ENCODE data around the gene HPSE2. TPM values are rescaled to one million over a fixed set of nuclear protein-coding genes. Genes with fewer than 3 reads are reported as not detected.

HPSE2 gene
- total RNA-seq, 1 donor from 2014 or later: under 0.01 TPM

- Histone ChIP-seq H3K27ac (ENCODE audit: low read depth, low read length) (no peak overlapping the region), H3K4me3 (ENCODE audit: low read length in 3 of 3) (no peak overlapping the region), H3K27me3 (ENCODE audit: control insufficient read depth in 3 of 3, insufficient read depth in 3 of 3, low read length in 3 of 3) (no peaks in the 10 kb centered on the region), H3K9me3 (ENCODE audit: control insufficient read depth in 3 of 3, low read length in 3 of 3) (no peaks in the 10 kb centered on the region), H3K4me1 (ENCODE audit: control insufficient read depth in 3 of 3, insufficient read depth in 3 of 3, low read length in 3 of 3) (no peaks in the 10 kb centered on the region), H3K9ac (ENCODE audit: low read depth in 1 of 3, low read length in 3 of 3) (no peak overlapping the region), H3K36me3 (ENCODE audit: control insufficient read depth in 3 of 3, insufficient read depth in 3 of 3, low read length in 3 of 3) (no peaks in the 10 kb centered on the region)
These were observed 292.0 kb downstream of the HPSE2 start for GRCh38 chr10:98943681-98944080.

- no peak overlapping the region for H3K4me3 ChIP-seq (ENCODE audit: low read length in 3 of 3)
- H3K27ac ChIP-seq (ENCODE audit: low read depth, low read length): no peak overlapping the region
- no peaks in the 10 kb centered on the region for H3K27me3 ChIP-seq (ENCODE audit: control insufficient read depth in 3 of 3, insufficient read depth in 3 of 3, low read length in 3 of 3)
- no peaks in the 10 kb centered on the region for H3K36me3 ChIP-seq (ENCODE audit: control insufficient read depth in 3 of 3, insufficient read depth in 3 of 3, low read length in 3 of 3)
- no peaks in the 10 kb centered on the region for H3K9me3 ChIP-seq (ENCODE audit: control insufficient read depth in 3 of 3, low read length in 3 of 3)
- H3K4me1 ChIP-seq (ENCODE audit: control insufficient read depth in 3 of 3, insufficient read depth in 3 of 3, low read length in 3 of 3): no peaks in the 10 kb centered on the region
- no peak overlapping the region for H3K9ac ChIP-seq (ENCODE audit: low read depth in 1 of 3, low read length in 3 of 3)
These were observed 305.9 kb downstream of the HPSE2 start for GRCh38 chr10:98929709-98930108.

- Histone ChIP-seq H3K4me1 (ENCODE audit: control insufficient read depth in 3 of 3, insufficient read depth in 3 of 3, low read length in 3 of 3) (no peaks in the 10 kb centered on the region), H3K27ac (ENCODE audit: low read depth, low read length) (no peak overlapping the region), H3K9ac (ENCODE audit: low read depth in 1 of 3, low read length in 3 of 3) (no peak overlapping the region), H3K27me3 (ENCODE audit: control insufficient read depth in 3 of 3, insufficient read depth in 3 of 3, low read length in 3 of 3) (no peaks in the 10 kb centered on the region), H3K4me3 (ENCODE audit: low read length in 3 of 3) (no peak overlapping the region), H3K9me3 (ENCODE audit: control insufficient read depth in 3 of 3, low read length in 3 of 3) (no peaks in the 10 kb centered on the region), H3K36me3 (ENCODE audit: control insufficient read depth in 3 of 3, insufficient read depth in 3 of 3, low read length in 3 of 3) (no peaks in the 10 kb centered on the region)
These were observed 310.0 kb downstream of the HPSE2 start for GRCh38 chr10:98925651-98926050.

GRCh38 chr10:98924526-98924925 is 311.1 kb downstream of the HPSE2 start:
- Histone ChIP-seq H3K36me3 (ENCODE audit: control insufficient read depth in 3 of 3, insufficient read depth in 3 of 3, low read length in 3 of 3) (no peaks in the 10 kb centered on the region), H3K4me1 (ENCODE audit: control insufficient read depth in 3 of 3, insufficient read depth in 3 of 3, low read length in 3 of 3) (no peaks in the 10 kb centered on the region), H3K9me3 (ENCODE audit: control insufficient read depth in 3 of 3, low read length in 3 of 3) (no peaks in the 10 kb centered on the region)

GRCh38 chr10:98921316-98921715 is 314.3 kb downstream of the HPSE2 start:
- Histone ChIP-seq H3K9ac (ENCODE audit: low read depth in 1 of 3, low read length in 3 of 3) (no peak overlapping the region), H3K27me3 (ENCODE audit: control insufficient read depth in 3 of 3, insufficient read depth in 3 of 3, low read length in 3 of 3) (no peaks in the 10 kb centered on the region), H3K36me3 (ENCODE audit: control insufficient read depth in 3 of 3, insufficient read depth in 3 of 3, low read length in 3 of 3) (no peaks in the 10 kb centered on the region), H3K27ac (ENCODE audit: low read depth, low read length) (no peak overlapping the region), H3K9me3 (ENCODE audit: control insufficient read depth in 3 of 3, low read length in 3 of 3) (no peaks in the 10 kb centered on the region), H3K4me3 (ENCODE audit: low read length in 3 of 3) (no peak overlapping the region), H3K4me1 (ENCODE audit: control insufficient read depth in 3 of 3, insufficient read depth in 3 of 3, low read length in 3 of 3) (no peaks in the 10 kb centered on the region)

More at GRCh38 chr10:98924526-98924925, 311.1 kb downstream of the HPSE2 start:
- Histone ChIP-seq H3K27ac (ENCODE audit: low read depth, low read length) (no peak overlapping the region), H3K27me3 (ENCODE audit: control insufficient read depth in 3 of 3, insufficient read depth in 3 of 3, low read length in 3 of 3) (no peaks in the 10 kb centered on the region), H3K4me3 (ENCODE audit: low read length in 3 of 3) (no peak overlapping the region), H3K9ac (ENCODE audit: low read depth in 1 of 3, low read length in 3 of 3) (no peak overlapping the region)

- H3K27ac ChIP-seq (ENCODE audit: low read depth, low read length): no peak overlapping the region
- no peaks in the 10 kb centered on the region for H3K9me3 ChIP-seq (ENCODE audit: control insufficient read depth in 3 of 3, low read length in 3 of 3)
- no peak overlapping the region for H3K9ac ChIP-seq (ENCODE audit: low read depth in 1 of 3, low read length in 3 of 3)
- H3K4me3 ChIP-seq (ENCODE audit: low read length in 3 of 3): no peak overlapping the region
- H3K36me3 ChIP-seq (ENCODE audit: control insufficient read depth in 3 of 3, insufficient read depth in 3 of 3, low read length in 3 of 3): no peaks in the 10 kb centered on the region
- H3K4me1 ChIP-seq (ENCODE audit: control insufficient read depth in 3 of 3, insufficient read depth in 3 of 3, low read length in 3 of 3): no peaks in the 10 kb centered on the region
- H3K27me3 ChIP-seq (ENCODE audit: control insufficient read depth in 3 of 3, insufficient read depth in 3 of 3, low read length in 3 of 3): no peaks in the 10 kb centered on the region
These were observed 314.8 kb downstream of the HPSE2 start for GRCh38 chr10:98920807-98921206.

- no peak overlapping the region for H3K4me3 ChIP-seq (ENCODE audit: low read length in 3 of 3)
- no peaks in the 10 kb centered on the region for H3K9me3 ChIP-seq (ENCODE audit: control insufficient read depth in 3 of 3, low read length in 3 of 3)
- H3K27ac ChIP-seq (ENCODE audit: low read depth, low read length): no peak overlapping the region
These were observed 315.3 kb downstream of the HPSE2 start for GRCh38 chr10:98920360-98920759.

GRCh38 chr10:98919899-98920298 is 315.8 kb downstream of the HPSE2 start:
- Histone ChIP-seq H3K4me3 (ENCODE audit: low read length in 3 of 3) (no peak overlapping the region), H3K27ac (ENCODE audit: low read depth, low read length) (no peak overlapping the region), H3K9me3 (ENCODE audit: control insufficient read depth in 3 of 3, low read length in 3 of 3) (no peaks in the 10 kb centered on the region), H3K9ac (ENCODE audit: low read depth in 1 of 3, low read length in 3 of 3) (no peak overlapping the region), H3K27me3 (ENCODE audit: control insufficient read depth in 3 of 3, insufficient read depth in 3 of 3, low read length in 3 of 3) (no peaks in the 10 kb centered on the region), H3K36me3 (ENCODE audit: control insufficient read depth in 3 of 3, insufficient read depth in 3 of 3, low read length in 3 of 3) (no peaks in the 10 kb centered on the region), H3K4me1 (ENCODE audit: control insufficient read depth in 3 of 3, insufficient read depth in 3 of 3, low read length in 3 of 3) (no peaks in the 10 kb centered on the region)

More at GRCh38 chr10:98920360-98920759, 315.3 kb downstream of the HPSE2 start:
- Histone ChIP-seq H3K4me1 (ENCODE audit: control insufficient read depth in 3 of 3, insufficient read depth in 3 of 3, low read length in 3 of 3) (no peaks in the 10 kb centered on the region), H3K36me3 (ENCODE audit: control insufficient read depth in 3 of 3, insufficient read depth in 3 of 3, low read length in 3 of 3) (no peaks in the 10 kb centered on the region), H3K9ac (ENCODE audit: low read depth in 1 of 3, low read length in 3 of 3) (no peak overlapping the region), H3K27me3 (ENCODE audit: control insufficient read depth in 3 of 3, insufficient read depth in 3 of 3, low read length in 3 of 3) (no peaks in the 10 kb centered on the region)

GRCh38 chr10:98917828-98918227 is 317.8 kb downstream of the HPSE2 start:
- Histone ChIP-seq H3K36me3 (ENCODE audit: control insufficient read depth in 3 of 3, insufficient read depth in 3 of 3, low read length in 3 of 3) (no peaks in the 10 kb centered on the region), H3K4me3 (ENCODE audit: low read length in 3 of 3) (no peak overlapping the region), H3K9me3 (ENCODE audit: control insufficient read depth in 3 of 3, low read length in 3 of 3) (no peaks in the 10 kb centered on the region), H3K27ac (ENCODE audit: low read depth, low read length) (no peak overlapping the region), H3K27me3 (ENCODE audit: control insufficient read depth in 3 of 3, insufficient read depth in 3 of 3, low read length in 3 of 3) (no peaks in the 10 kb centered on the region), H3K9ac (ENCODE audit: low read depth in 1 of 3, low read length in 3 of 3) (no peak overlapping the region), H3K4me1 (ENCODE audit: control insufficient read depth in 3 of 3, insufficient read depth in 3 of 3, low read length in 3 of 3) (no peaks in the 10 kb centered on the region)

- Histone ChIP-seq H3K4me3 (ENCODE audit: low read length in 3 of 3) (no peak overlapping the region), H3K27me3 (ENCODE audit: control insufficient read depth in 3 of 3, insufficient read depth in 3 of 3, low read length in 3 of 3) (no peaks in the 10 kb centered on the region), H3K27ac (ENCODE audit: low read depth, low read length) (no peak overlapping the region), H3K9ac (ENCODE audit: low read depth in 1 of 3, low read length in 3 of 3) (no peak overlapping the region), H3K9me3 (ENCODE audit: control insufficient read depth in 3 of 3, low read length in 3 of 3) (no peaks in the 10 kb centered on the region), H3K36me3 (ENCODE audit: control insufficient read depth in 3 of 3, insufficient read depth in 3 of 3, low read length in 3 of 3) (no peaks in the 10 kb centered on the region), H3K4me1 (ENCODE audit: control insufficient read depth in 3 of 3, insufficient read depth in 3 of 3, low read length in 3 of 3) (no peaks in the 10 kb centered on the region)
These were observed 319.0 kb downstream of the HPSE2 start for GRCh38 chr10:98916526-98917125.
